Activated CD8-positive, alpha-beta memory T cell treated with anti-CD3 and anti-CD28 coated beads, Interleukin-2, amount 50 U/mL, for 4 hours (primary cell): ENCODE results near the gene CRADD.
"Not testable (repeated sequence)": the region's sequence is repeated elsewhere in the genome, so short reads cannot be mapped to it uniquely, and the experiment has no call there.

Experiments used
- DNase-seq: peaks from one replicate; pipeline ENCODE4 v3.0.0-alpha.2; 2020

CRADD gene

GRCh38 chr12:93762059-93762719, 85.0 kb downstream of the CRADD start:
- DNase-seq = no peak

- DNase-seq = no peak
Measured at GRCh38 chr12:93762912-93763553, 85.9 kb downstream of the CRADD start.

GRCh38 chr12:93763746-93764147, 86.6 kb downstream of the CRADD start:
- DNase-seq = no peak

- DNase-seq = no peak
Measured at GRCh38 chr12:93766371-93766770, 89.2 kb downstream of the CRADD start.

GRCh38 chr12:93766796-93767523, 89.8 kb downstream of the CRADD start:
- peak; percentile 19 for DNase-seq

- no peak for DNase-seq
Measured at GRCh38 chr12:93767524-93767863, 90.3 kb downstream of the CRADD start.

GRCh38 chr12:93772003-93772700, 95.0 kb downstream of the CRADD start:
- no peak for DNase-seq

GRCh38 chr12:93773122-93773871, 96.1 kb downstream of the CRADD start:
- DNase-seq = peak; percentile 37

- DNase-seq = no peak
Measured at GRCh38 chr12:93776581-93777018, 99.4 kb downstream of the CRADD start.

GRCh38 chr12:93777254-93777653, 100.1 kb downstream of the CRADD start:
- no peak for DNase-seq

GRCh38 chr12:93778306-93778705, 101.1 kb downstream of the CRADD start:
- DNase-seq = no peak

GRCh38 chr12:93778766-93779165, 101.6 kb downstream of the CRADD start:
- DNase-seq = no peak

GRCh38 chr12:93780101-93780641, 103.0 kb downstream of the CRADD start:
- no peak for DNase-seq

GRCh38 chr12:93780886-93781285, 103.7 kb downstream of the CRADD start:
- peak; percentile 27 for DNase-seq

GRCh38 chr12:93781961-93782360, 104.8 kb downstream of the CRADD start:
- not testable (repeated sequence) for DNase-seq

GRCh38 chr12:93782853-93783252, 105.7 kb downstream of the CRADD start:
- DNase-seq = no peak

- peak; percentile 47 for DNase-seq
Measured at GRCh38 chr12:93783832-93784231, 106.7 kb downstream of the CRADD start.

GRCh38 chr12:93784339-93785086, 107.3 kb downstream of the CRADD start:
- no peak for DNase-seq

- peak; percentile 29 for DNase-seq
Measured at GRCh38 chr12:93785249-93786010, 108.3 kb downstream of the CRADD start.

GRCh38 chr12:93786656-93787397, 109.7 kb downstream of the CRADD start:
- no peak for DNase-seq
